Measurements from ENCODE around the gene PI16. TPM values are rescaled to one million over a fixed set of nuclear protein-coding genes. Genes with fewer than 3 reads are reported as not detected.

The PI16 gene
- total and polyA plus RNA-seq, 4 donors: 0.12 to 0.25 (median 0.24) TPM; not detected in 1

GRCh38 chr6:37005827-37006567, 51.5 kb downstream of the PI16 start:
- no peaks in the 10 kb centered on the region for H3K4me1 ChIP-seq (ENCODE audit: control insufficient read depth in 4 of 4, insufficient read depth in 4 of 4, low read length in 3 of 4)
- peak overlapping the region in 2 of 3 donors; percentile 5 to 33 for H3K4me3 ChIP-seq (ENCODE audit: low read depth in 1 of 3, low read length in 3 of 3)
- H3K9me3 ChIP-seq (ENCODE audit: control insufficient read depth in 4 of 4, low read length in 3 of 4): no peaks in the 10 kb centered on the region
- DNase-seq (ENCODE audit: low spot score): no peak
- TF ChIP-seq MAX (IDR thresholded peaks at IDR 0.05): no peak
- TF ChIP-seq, protein P1, sequence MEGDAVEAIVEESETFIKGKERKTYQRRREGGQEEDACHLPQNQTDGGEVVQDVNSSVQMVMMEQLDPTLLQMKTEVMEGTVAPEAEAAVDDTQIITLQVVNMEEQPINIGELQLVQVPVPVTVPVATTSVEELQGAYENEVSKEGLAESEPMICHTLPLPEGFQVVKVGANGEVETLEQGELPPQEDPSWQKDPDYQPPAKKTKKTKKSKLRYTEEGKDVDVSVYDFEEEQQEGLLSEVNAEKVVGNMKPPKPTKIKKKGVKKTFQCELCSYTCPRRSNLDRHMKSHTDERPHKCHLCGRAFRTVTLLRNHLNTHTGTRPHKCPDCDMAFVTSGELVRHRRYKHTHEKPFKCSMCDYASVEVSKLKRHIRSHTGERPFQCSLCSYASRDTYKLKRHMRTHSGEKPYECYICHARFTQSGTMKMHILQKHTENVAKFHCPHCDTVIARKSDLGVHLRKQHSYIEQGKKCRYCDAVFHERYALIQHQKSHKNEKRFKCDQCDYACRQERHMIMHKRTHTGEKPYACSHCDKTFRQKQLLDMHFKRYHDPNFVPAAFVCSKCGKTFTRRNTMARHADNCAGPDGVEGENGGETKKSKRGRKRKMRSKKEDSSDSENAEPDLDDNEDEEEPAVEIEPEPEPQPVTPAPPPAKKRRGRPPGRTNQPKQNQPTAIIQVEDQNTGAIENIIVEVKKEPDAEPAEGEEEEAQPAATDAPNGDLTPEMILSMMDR (IDR thresholded peaks at IDR 0.05; ENCODE audit: low read depth, low read length, missing input control): no peak
- no peak for TF ChIP-seq ATF3 (IDR thresholded peaks at IDR 0.05)
- no peak for TF ChIP-seq EGR1 (IDR thresholded peaks at IDR 0.05; ENCODE audit: low read depth in 2 of 2)
- no peak for TF ChIP-seq RAD21 (IDR thresholded peaks at IDR 0.05)
- TF ChIP-seq REST (IDR thresholded peaks at IDR 0.05): no peak
- no peak for TF ChIP-seq HNF4G (IDR thresholded peaks at IDR 0.05)
- peak overlapping the region in 1 of 2 donors; percentile 25 for H3K27ac ChIP-seq (ENCODE audit: low read depth in 1 of 2, low read length in 2 of 2)
- peak overlapping the region in 1 of 2 donors; percentile 44 for H3K9ac ChIP-seq (ENCODE audit: low read depth in 1 of 2, low read length in 2 of 2)
- H3K27me3 ChIP-seq (ENCODE audit: control insufficient read depth in 4 of 4, insufficient read depth in 4 of 4, low read length in 3 of 4): no peaks in the 10 kb centered on the region
- H3K36me3 ChIP-seq (ENCODE audit: control insufficient read depth in 4 of 4, insufficient read depth in 3 of 4, low read depth in 1 of 4, low read length in 3 of 4): no peaks in the 10 kb centered on the region
- WGBS: 83% methylated on average over 13 of the region's 13 CpGs

- TF ChIP-seq JUND (IDR thresholded peaks at IDR 0.05) (no peak), ATF3 (IDR thresholded peaks at IDR 0.05) (no peak), GABPA (IDR thresholded peaks at IDR 0.05 in 1 of 2, conservative IDR thresholded peaks at IDR 0.05 in 1 of 2) (no peak), HNF4A (conservative IDR thresholded peaks at IDR 0.05) (no peak), YY1 (IDR thresholded peaks at IDR 0.05) (no peak), TAF1 (conservative IDR thresholded peaks at IDR 0.05) (no peak), EGR1 (IDR thresholded peaks at IDR 0.05; ENCODE audit: low read depth in 2 of 2) (no peak), ZBTB33 (IDR thresholded peaks at IDR 0.05) (no peak), HNF4G (IDR thresholded peaks at IDR 0.05) (no peak), FOXA2 (IDR thresholded peaks at IDR 0.05) (no peak), RAD21 (IDR thresholded peaks at IDR 0.05) (no peak), FOXA1 (IDR thresholded peaks at IDR 0.05) (no peak), SP1 (IDR thresholded peaks at IDR 0.05) (no peak), RXRA (IDR thresholded peaks at IDR 0.05) (no peak)
- TF ChIP-seq, protein P1 (IDR thresholded peaks at IDR 0.05; ENCODE audit: low read depth, low read length, missing input control): no peak
- DNase-seq (ENCODE audit: low spot score): no peak
- WGBS: 85% methylated on average over 5 of the region's 5 CpGs
- Histone ChIP-seq H3K27ac (ENCODE audit: low read depth in 1 of 2, low read length in 2 of 2) (no peak overlapping the region), H3K9ac (ENCODE audit: low read depth in 1 of 2, low read length in 2 of 2) (no peak overlapping the region), H3K27me3 (ENCODE audit: control insufficient read depth in 4 of 4, insufficient read depth in 4 of 4, low read length in 3 of 4) (no peaks in the 10 kb centered on the region), H3K36me3 (ENCODE audit: control insufficient read depth in 4 of 4, insufficient read depth in 3 of 4, low read depth in 1 of 4, low read length in 3 of 4) (no peaks in the 10 kb centered on the region), H3K9me3 (ENCODE audit: control insufficient read depth in 4 of 4, low read length in 3 of 4) (no peaks in the 10 kb centered on the region), H3K4me1 (ENCODE audit: control insufficient read depth in 4 of 4, insufficient read depth in 4 of 4, low read length in 3 of 4) (no peaks in the 10 kb centered on the region), H3K4me3 (ENCODE audit: low read depth in 1 of 3, low read length in 3 of 3) (peak overlapping the region in 2 of 3 donors; percentile 12 to 33)
Observed at GRCh38 chr6:37006793-37007339, 52.3 kb downstream of the PI16 start.
